Measurements from ENCODE around the gene ZDHHC16.

Gene ZDHHC16

DNA sequence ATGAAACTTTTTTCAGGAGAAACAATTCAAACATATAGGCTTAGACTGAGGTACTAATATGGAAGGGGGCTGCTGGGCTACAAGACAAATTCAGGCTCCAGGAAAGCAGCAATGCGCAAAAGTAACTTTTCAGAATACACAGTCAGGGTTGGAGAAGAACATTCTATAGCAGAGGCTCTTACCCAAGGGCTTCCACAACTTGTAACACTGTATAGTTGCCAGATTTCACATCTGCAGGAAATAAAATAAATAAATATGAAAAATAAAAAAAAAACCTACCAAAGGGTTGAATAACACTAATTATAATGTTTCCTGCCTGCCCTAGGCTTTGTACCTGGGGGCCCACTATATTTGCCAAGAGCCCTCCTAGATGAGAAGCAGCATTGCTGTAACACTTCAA is 37.9 kb downstream of the ZDHHC16 start:
- Histone ChIP-seq H3K27ac (ENCODE audit: extremely low read depth, low read depth, low read length) (no peak overlapping the region), H3K36me3 (ENCODE audit: control insufficient read depth in 2 of 2, insufficient read depth in 1 of 2, low read length in 2 of 2) (peaks cover 12 to 42% of the 10 kb centered on the region in 2 experiments), H3K4me1 (ENCODE audit: control insufficient read depth, insufficient read depth, low read length) (no peaks in the 10 kb centered on the region), H3K4me3 (ENCODE audit: low read depth, low read length) (no peak overlapping the region), H3K9me3 (ENCODE audit: control insufficient read depth, insufficient read depth, low read depth, low read length) (no peaks in the 10 kb centered on the region)
- ChIA-PET CTCF (interaction anchor here (1.2 kb wide), 1 partner anchor 50 kb away, joined by 3 read pairs; no protein-coding TSS in a partner anchor), POLR2A (interaction anchor here (1.0 kb wide), 1 partner anchor 13 kb away, joined by 3 read pairs; no protein-coding TSS in a partner anchor)
- TF ChIP-seq, protein P1, sequence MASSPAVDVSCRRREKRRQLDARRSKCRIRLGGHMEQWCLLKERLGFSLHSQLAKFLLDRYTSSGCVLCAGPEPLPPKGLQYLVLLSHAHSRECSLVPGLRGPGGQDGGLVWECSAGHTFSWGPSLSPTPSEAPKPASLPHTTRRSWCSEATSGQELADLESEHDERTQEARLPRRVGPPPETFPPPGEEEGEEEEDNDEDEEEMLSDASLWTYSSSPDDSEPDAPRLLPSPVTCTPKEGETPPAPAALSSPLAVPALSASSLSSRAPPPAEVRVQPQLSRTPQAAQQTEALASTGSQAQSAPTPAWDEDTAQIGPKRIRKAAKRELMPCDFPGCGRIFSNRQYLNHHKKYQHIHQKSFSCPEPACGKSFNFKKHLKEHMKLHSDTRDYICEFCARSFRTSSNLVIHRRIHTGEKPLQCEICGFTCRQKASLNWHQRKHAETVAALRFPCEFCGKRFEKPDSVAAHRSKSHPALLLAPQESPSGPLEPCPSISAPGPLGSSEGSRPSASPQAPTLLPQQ (tag by site-specific recombination; IDR thresholded peaks at IDR 0.05): no peak
- TF ChIP-seq ZNF354C (tag by site-specific recombination; IDR thresholded peaks at IDR 0.05; ENCODE audit: borderline replicate concordance, low read depth) (no peak), GLI4 (tag by site-specific recombination; IDR thresholded peaks at IDR 0.05) (no peak), ZNF785 (tag by site-specific recombination; IDR thresholded peaks at IDR 0.05) (no peak)

DNA sequence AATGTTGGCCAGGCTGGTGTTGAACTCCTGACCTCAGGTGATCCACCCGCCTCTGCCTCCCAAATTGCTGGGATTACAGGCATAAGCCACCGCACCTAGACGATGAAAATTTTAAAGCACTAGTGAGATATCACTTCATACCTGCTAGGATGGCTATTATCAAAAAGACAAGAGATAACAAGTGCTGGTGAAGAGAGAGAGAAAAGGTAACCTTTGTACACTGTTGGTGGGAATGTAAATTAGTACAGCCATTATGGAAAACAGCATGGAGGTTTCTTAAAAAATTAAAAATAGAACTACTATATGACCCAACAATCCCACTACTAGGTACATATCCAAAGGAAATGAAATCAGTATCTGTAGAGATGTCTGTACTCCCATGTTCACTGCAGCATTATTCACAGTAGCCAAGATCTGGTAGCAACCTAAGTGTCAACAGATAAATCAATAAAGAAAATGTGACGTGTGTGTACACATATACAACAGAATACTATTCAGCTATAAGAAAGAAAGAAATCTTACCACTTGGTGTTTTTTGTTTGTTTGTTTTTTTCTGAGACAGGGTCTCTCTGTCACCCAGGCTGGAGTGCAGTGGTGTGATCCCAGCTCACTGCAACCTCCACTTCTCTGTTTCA is 39.8 kb downstream of the ZDHHC16 start:
- H3K9me3 ChIP-seq (ENCODE audit: control insufficient read depth, insufficient read depth, low read depth, low read length): no peaks in the 10 kb centered on the region
- no peak overlapping the region for H3K4me3 ChIP-seq (ENCODE audit: low read depth, low read length)
- TF ChIP-seq, protein P2, sequence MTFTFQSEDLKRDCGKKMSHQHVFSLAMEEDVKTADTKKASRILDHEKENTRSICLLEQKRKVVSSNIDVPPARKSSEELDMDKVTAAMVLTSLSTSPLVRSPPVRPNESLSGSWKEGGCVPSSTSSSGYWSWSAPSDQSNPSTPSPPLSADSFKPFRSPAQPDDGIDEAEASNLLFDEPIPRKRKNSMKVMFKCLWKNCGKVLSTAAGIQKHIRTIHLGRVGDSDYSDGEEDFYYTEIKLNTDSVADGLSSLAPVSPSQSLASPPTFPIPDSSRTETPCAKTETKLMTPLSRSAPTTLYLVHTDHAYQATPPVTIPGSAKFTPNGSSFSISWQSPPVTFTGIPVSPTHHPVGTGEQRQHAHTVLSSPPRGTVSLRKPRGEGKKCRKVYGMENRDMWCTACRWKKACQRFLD (tag by site-specific recombination; IDR thresholded peaks at IDR 0.05): no peak
- peak; percentile 90 for TF ChIP-seq ZNF184 (tag by site-specific recombination; IDR thresholded peaks at IDR 0.05)
- TF ChIP-seq FEZF1 (tag by site-specific recombination; IDR thresholded peaks at IDR 0.05): no peak
- H3K36me3 ChIP-seq (ENCODE audit: control insufficient read depth in 2 of 2, insufficient read depth in 1 of 2, low read length in 2 of 2): peaks cover 12 to 26% of the 10 kb centered on the region in 2 experiments
- no peak overlapping the region for H3K27ac ChIP-seq (ENCODE audit: extremely low read depth, low read depth, low read length)
- CTCF ChIA-PET: no interaction called here
- POLR2A ChIA-PET: no interaction called here
- H3K4me1 ChIP-seq (ENCODE audit: control insufficient read depth, insufficient read depth, low read length): 0 out of 2 replicates have a peak, but pooled peaks cover under 1% of the 10 kb centered on the region

DNA sequence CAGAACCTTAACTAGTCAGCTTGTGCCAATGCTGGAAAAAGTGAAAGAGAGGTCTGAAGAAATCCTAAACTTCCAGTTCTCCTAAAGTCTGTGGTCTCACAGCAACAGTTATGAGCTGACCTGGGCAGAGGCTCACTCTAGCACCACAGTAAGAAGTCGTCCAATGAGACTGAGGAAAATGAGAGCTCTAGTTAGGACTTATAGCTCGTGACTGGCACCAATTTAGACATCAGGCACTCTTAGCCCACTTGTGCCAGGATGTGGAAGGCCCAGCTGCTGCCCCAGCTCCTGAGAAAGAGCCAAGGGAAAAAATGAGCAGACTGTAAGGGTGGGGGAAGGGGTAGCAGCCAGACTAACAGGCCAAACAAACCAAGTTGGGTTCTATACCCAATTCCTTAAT is 44.6 kb downstream of the ZDHHC16 start:
- no peak overlapping the region for H3K27ac ChIP-seq (ENCODE audit: extremely low read depth, low read depth, low read length)
- peak; percentile 38; the same call in 1 of the 2 replicates for TF ChIP-seq ZNF335 (tag by site-specific recombination; conservative IDR thresholded peaks at IDR 0.05)
- no peak for TF ChIP-seq ZNF548 (tag by site-specific recombination; IDR thresholded peaks at IDR 0.05)
- no peak overlapping the region for H3K4me3 ChIP-seq (ENCODE audit: low read depth, low read length)
- ChIA-PET POLR2A (no interaction called here), CTCF (interaction anchor here (1.0 to 1.1 kb wide), 2 partner anchors 8 to 44 kb away, joined by 4 to 7 read pairs; partner anchors contain the start of gene UBTD1)
- H3K9me3 ChIP-seq (ENCODE audit: control insufficient read depth, insufficient read depth, low read depth, low read length): no peaks in the 10 kb centered on the region
- peaks cover 3 to 12% of the 10 kb centered on the region in 2 experiments; a peak in 2 of 3 replicates for H3K36me3 ChIP-seq (ENCODE audit: control insufficient read depth in 2 of 2, insufficient read depth in 1 of 2, low read length in 2 of 2)
- H3K4me1 ChIP-seq (ENCODE audit: control insufficient read depth, insufficient read depth, low read length): peaks cover 11% of the 10 kb centered on the region

DNA sequence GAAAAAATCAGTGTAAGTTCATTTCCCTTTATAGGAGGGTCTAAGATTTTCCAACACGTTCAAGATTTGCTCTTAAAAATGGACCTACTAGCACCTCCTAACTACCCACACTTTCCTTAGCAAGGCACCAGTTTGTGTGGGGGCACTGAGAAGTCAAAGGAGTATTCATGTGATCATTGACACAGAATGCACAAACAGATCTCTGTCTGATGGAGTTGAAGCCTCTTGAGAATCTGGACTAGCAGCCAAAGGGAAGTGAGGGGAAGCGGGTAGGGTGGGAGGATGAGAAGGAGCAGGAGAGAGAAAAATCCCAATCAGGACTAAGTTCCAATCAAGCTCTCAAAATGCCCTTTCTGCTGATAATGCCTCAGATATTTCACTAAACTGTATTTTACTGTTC is 48.2 kb downstream of the ZDHHC16 start:
- CTCF ChIA-PET: interaction anchor here (1.1 kb wide), 1 partner anchor 207 kb away, joined by 3 read pairs; no protein-coding TSS in a partner anchor
- peaks cover 19% of the 10 kb centered on the region for H3K4me1 ChIP-seq (ENCODE audit: control insufficient read depth, insufficient read depth, low read length)
- no peak overlapping the region for H3K27ac ChIP-seq (ENCODE audit: extremely low read depth, low read depth, low read length)

DNA sequence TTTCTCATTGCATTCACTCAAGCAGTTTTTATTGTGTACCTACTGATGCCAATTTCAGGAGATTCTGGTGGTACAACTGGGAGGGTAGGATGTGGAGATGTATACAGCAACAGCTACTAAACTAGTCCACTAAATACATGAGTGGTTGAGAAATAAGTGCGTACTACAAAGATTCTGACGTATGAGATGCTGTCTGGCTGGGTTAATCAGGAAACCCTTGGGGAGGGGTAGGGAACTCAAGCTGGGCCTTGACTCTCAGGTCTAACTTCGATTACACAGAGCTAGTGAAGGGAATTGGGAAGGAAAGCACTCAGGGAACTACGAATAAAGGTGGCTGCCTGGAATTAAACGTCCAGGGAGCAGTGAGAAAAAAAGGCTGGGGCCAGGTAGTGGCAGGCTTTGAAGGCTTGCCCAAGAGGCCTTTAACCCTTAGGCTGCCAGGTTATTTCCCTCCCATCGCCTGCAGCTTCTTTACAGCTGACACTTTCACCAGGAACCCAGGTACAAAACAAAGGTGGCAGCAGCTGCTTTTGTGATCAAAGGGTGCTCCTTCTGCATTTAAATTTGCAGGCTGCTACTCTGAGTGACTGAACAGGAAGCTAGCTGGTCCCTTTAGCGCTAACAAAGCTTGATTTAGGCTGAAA is 49.0 kb downstream of the ZDHHC16 start:
- H3K36me3 ChIP-seq (ENCODE audit: control insufficient read depth in 2 of 2, insufficient read depth in 1 of 2, low read length in 2 of 2): peaks cover 3 to 8% of the 10 kb centered on the region in 2 experiments; a peak in 2 of 3 replicates
- H3K4me3 ChIP-seq (ENCODE audit: low read depth, low read length): no peak overlapping the region
- TF ChIP-seq PRDM1 (tag by site-specific recombination; IDR thresholded peaks at IDR 0.05) (peak; percentile 60), KLF7 (tag by site-specific recombination; IDR thresholded peaks at IDR 0.05; ENCODE audit: borderline replicate concordance) (no peak), ZNF423 (tag by site-specific recombination; IDR thresholded peaks at IDR 0.05) (no peak), ZNF629 (tag by site-specific recombination; IDR thresholded peaks at IDR 0.05) (peak; percentile 53; the same call in 1 of the 2 replicates), ZBTB21 (tag by site-specific recombination; IDR thresholded peaks at IDR 0.05) (0 out of 2 replicates have a peak, but pooled peaks have one; percentile 18), KLF10 (tag by site-specific recombination; IDR thresholded peaks at IDR 0.05) (no peak)
- ChIA-PET POLR2A (no interaction called here), CTCF (interaction anchor here (1.1 to 1.6 kb wide), 2 partner anchors 59 to 207 kb away, joined by 3 read pairs; no protein-coding TSS in a partner anchor)
- no peaks in the 10 kb centered on the region for H3K9me3 ChIP-seq (ENCODE audit: control insufficient read depth, insufficient read depth, low read depth, low read length)
- peaks cover 19% of the 10 kb centered on the region for H3K4me1 ChIP-seq (ENCODE audit: control insufficient read depth, insufficient read depth, low read length)
- no peak overlapping the region; the same call in 1 of the 2 replicates for H3K27ac ChIP-seq (ENCODE audit: extremely low read depth, low read depth, low read length)

More for the DNA sequence above, 48.2 kb downstream of the ZDHHC16 start:
- POLR2A ChIA-PET: no interaction called here
- Histone ChIP-seq H3K36me3 (ENCODE audit: control insufficient read depth in 2 of 2, insufficient read depth in 1 of 2, low read length in 2 of 2) (peaks cover 3 to 8% of the 10 kb centered on the region in 2 experiments; a peak in 2 of 3 replicates), H3K9me3 (ENCODE audit: control insufficient read depth, insufficient read depth, low read depth, low read length) (no peaks in the 10 kb centered on the region), H3K4me3 (ENCODE audit: low read depth, low read length) (no peak overlapping the region)
- TF ChIP-seq ZBTB17 (tag by site-specific recombination; IDR thresholded peaks at IDR 0.05) (peak; percentile 47), ZFP41 (tag by site-specific recombination; IDR thresholded peaks at IDR 0.05; ENCODE audit: borderline replicate concordance) (no peak)
